WTC11 (cell line): ENCODE measurements around the gene ITGA2.

ENCODE experiments used
- E2F1 ChIP-seq: sonication (generic); formaldehyde crosslinking; IDR thresholded peaks from 2 replicates; pipeline ENCODE4 v1.8.0; 2022; ENCODE audit warnings: mild to moderate bottlenecking, missing genetic modification reagents
- ELF4 ChIP-seq: sonication (generic); formaldehyde crosslinking; IDR thresholded peaks from 2 replicates; pipeline ENCODE4 v1.8.1; 2022; ENCODE audit warnings: low read depth, mild to moderate bottlenecking, moderate library complexity, missing genetic modification reagents
- FOXP1 ChIP-seq: sonication (generic); formaldehyde crosslinking; IDR thresholded peaks from 2 replicates; pipeline ENCODE4 v1.8.0; 2022; ENCODE audit warnings: missing genetic modification reagents, mild to moderate bottlenecking, moderate library complexity, borderline replicate concordance
- MAX ChIP-seq: sonication (generic); formaldehyde crosslinking; IDR thresholded peaks from 2 replicates; pipeline ENCODE4 v1.8.0; 2022; ENCODE audit warnings: mild to moderate bottlenecking, missing genetic modification reagents
- TEAD4 ChIP-seq: sonication (generic); formaldehyde crosslinking; IDR thresholded peaks from 2 replicates; pipeline ENCODE4 v1.8.0; 2022; ENCODE audit warnings: mild to moderate bottlenecking, missing genetic modification reagents
- TP53 ChIP-seq: sonication (generic); formaldehyde crosslinking; IDR thresholded peaks from 2 replicates; pipeline ENCODE4 v1.8.1; 2023; ENCODE audit warnings: mild to moderate bottlenecking, missing genetic modification reagents
- ZBTB43 ChIP-seq: sonication (generic); formaldehyde crosslinking; IDR thresholded peaks from 2 replicates; pipeline ENCODE4 v1.8.1; 2023; ENCODE audit warnings: mild to moderate bottlenecking, missing genetic modification reagents
- ZNF138 ChIP-seq: sonication (generic); formaldehyde crosslinking; conservative IDR thresholded peaks from 2 replicates; pipeline ENCODE4 v1.8.1; 2022; ENCODE audit warnings: mild to moderate bottlenecking, moderate library complexity, missing genetic modification reagents
- TF ChIP-seq, protein P1 (sequence below): fragments of 200-600 bp; IDR thresholded peaks from 2 replicates; pipeline ENCODE4 v1.8.0; 2022; ENCODE audit warnings: antibody characterized with exemption
- TF ChIP-seq, protein P2 (sequence below): sonication (generic); formaldehyde crosslinking; IDR thresholded peaks from 2 replicates; pipeline ENCODE4 v1.8.1; 2023; ENCODE audit warnings: mild to moderate bottlenecking, missing genetic modification reagents, moderate library complexity
- TF ChIP-seq, protein P3 (sequence below): fragments of 250-450 bp; sonication (Bioruptor Pico); IDR thresholded peaks from 2 replicates; pipeline ENCODE4 v1.9.0; 2021; ENCODE audit warnings: mild to moderate bottlenecking, borderline replicate concordance
- TF ChIP-seq, protein P4 (sequence below): sonication (generic); formaldehyde crosslinking; IDR thresholded peaks from 2 replicates; pipeline ENCODE4 v1.8.0; 2022; ENCODE audit warnings: mild to moderate bottlenecking, missing genetic modification reagents
- TF ChIP-seq, protein P5 (sequence below): sonication (generic); formaldehyde crosslinking; IDR thresholded peaks from 2 replicates; pipeline ENCODE4 v1.8.0; 2022; ENCODE audit warnings: mild to moderate bottlenecking, missing genetic modification reagents

DNA sequence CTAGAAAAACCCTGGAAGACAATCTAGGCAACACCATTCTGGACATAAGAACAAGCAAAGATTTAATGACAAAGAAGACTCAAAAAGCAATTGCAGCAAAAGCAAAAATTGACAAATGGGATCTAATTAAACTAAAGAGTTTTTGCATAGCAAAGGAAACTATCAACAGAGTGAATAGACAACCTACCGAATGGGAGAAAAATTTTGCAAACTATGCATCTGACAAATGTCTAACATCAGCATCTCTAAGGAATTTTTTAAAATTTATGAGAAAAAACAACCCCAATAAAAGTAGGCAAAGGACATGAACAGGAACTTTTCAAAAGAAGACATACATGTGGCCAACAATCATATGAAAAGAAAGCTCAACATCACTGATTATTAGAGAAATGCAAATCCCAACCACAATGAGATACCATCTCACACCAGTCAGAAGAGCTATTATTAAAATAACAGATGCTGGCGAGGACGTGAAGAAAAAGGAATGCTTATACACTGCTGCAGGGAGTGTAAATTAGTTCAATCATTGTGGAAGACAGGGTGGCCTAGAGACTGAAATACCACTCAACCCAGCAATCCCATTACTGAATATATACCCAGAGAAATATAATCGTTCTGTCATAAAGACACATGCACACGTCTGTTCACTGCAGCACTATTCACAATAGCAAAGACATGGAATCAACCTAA is 116.6 kb downstream of the ITGA2 start:
- TF ChIP-seq ZBTB43 (no peak), TP53 (CRISPR knock-in tag) (no peak), FOXP1 (no peak), E2F1 (CRISPR knock-in tag) (no peak), TEAD4 (CRISPR knock-in tag) (no peak), ELF4 (CRISPR knock-in tag) (no peak), ZNF138 (CRISPR knock-in tag) (no peak), MAX (CRISPR knock-in tag) (no peak)
- TF ChIP-seq, protein P1, sequence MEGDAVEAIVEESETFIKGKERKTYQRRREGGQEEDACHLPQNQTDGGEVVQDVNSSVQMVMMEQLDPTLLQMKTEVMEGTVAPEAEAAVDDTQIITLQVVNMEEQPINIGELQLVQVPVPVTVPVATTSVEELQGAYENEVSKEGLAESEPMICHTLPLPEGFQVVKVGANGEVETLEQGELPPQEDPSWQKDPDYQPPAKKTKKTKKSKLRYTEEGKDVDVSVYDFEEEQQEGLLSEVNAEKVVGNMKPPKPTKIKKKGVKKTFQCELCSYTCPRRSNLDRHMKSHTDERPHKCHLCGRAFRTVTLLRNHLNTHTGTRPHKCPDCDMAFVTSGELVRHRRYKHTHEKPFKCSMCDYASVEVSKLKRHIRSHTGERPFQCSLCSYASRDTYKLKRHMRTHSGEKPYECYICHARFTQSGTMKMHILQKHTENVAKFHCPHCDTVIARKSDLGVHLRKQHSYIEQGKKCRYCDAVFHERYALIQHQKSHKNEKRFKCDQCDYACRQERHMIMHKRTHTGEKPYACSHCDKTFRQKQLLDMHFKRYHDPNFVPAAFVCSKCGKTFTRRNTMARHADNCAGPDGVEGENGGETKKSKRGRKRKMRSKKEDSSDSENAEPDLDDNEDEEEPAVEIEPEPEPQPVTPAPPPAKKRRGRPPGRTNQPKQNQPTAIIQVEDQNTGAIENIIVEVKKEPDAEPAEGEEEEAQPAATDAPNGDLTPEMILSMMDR: no peak
- TF ChIP-seq, protein P2, sequence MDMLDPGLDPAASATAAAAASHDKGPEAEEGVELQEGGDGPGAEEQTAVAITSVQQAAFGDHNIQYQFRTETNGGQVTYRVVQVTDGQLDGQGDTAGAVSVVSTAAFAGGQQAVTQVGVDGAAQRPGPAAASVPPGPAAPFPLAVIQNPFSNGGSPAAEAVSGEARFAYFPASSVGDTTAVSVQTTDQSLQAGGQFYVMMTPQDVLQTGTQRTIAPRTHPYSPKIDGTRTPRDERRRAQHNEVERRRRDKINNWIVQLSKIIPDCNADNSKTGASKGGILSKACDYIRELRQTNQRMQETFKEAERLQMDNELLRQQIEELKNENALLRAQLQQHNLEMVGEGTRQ (CRISPR knock-in tag): no peak
- TF ChIP-seq, protein P3, sequence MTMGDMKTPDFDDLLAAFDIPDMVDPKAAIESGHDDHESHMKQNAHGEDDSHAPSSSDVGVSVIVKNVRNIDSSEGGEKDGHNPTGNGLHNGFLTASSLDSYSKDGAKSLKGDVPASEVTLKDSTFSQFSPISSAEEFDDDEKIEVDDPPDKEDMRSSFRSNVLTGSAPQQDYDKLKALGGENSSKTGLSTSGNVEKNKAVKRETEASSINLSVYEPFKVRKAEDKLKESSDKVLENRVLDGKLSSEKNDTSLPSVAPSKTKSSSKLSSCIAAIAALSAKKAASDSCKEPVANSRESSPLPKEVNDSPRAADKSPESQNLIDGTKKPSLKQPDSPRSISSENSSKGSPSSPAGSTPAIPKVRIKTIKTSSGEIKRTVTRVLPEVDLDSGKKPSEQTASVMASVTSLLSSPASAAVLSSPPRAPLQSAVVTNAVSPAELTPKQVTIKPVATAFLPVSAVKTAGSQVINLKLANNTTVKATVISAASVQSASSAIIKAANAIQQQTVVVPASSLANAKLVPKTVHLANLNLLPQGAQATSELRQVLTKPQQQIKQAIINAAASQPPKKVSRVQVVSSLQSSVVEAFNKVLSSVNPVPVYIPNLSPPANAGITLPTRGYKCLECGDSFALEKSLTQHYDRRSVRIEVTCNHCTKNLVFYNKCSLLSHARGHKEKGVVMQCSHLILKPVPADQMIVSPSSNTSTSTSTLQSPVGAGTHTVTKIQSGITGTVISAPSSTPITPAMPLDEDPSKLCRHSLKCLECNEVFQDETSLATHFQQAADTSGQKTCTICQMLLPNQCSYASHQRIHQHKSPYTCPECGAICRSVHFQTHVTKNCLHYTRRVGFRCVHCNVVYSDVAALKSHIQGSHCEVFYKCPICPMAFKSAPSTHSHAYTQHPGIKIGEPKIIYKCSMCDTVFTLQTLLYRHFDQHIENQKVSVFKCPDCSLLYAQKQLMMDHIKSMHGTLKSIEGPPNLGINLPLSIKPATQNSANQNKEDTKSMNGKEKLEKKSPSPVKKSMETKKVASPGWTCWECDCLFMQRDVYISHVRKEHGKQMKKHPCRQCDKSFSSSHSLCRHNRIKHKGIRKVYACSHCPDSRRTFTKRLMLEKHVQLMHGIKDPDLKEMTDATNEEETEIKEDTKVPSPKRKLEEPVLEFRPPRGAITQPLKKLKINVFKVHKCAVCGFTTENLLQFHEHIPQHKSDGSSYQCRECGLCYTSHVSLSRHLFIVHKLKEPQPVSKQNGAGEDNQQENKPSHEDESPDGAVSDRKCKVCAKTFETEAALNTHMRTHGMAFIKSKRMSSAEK: no peak
- TF ChIP-seq, protein P4, sequence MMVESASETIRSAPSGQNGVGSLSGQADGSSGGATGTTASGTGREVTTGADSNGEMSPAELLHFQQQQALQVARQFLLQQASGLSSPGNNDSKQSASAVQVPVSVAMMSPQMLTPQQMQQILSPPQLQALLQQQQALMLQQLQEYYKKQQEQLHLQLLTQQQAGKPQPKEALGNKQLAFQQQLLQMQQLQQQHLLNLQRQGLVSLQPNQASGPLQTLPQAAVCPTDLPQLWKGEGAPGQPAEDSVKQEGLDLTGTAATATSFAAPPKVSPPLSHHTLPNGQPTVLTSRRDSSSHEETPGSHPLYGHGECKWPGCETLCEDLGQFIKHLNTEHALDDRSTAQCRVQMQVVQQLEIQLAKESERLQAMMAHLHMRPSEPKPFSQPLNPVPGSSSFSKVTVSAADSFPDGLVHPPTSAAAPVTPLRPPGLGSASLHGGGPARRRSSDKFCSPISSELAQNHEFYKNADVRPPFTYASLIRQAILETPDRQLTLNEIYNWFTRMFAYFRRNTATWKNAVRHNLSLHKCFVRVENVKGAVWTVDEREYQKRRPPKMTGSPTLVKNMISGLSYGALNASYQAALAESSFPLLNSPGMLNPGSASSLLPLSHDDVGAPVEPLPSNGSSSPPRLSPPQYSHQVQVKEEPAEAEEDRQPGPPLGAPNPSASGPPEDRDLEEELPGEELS: no peak
- TF ChIP-seq, protein P5, sequence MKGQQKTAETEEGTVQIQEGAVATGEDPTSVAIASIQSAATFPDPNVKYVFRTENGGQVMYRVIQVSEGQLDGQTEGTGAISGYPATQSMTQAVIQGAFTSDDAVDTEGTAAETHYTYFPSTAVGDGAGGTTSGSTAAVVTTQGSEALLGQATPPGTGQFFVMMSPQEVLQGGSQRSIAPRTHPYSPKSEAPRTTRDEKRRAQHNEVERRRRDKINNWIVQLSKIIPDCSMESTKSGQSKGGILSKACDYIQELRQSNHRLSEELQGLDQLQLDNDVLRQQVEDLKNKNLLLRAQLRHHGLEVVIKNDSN: no peak
